Measurements from ENCODE around the gene CTAG2.

DNA sequence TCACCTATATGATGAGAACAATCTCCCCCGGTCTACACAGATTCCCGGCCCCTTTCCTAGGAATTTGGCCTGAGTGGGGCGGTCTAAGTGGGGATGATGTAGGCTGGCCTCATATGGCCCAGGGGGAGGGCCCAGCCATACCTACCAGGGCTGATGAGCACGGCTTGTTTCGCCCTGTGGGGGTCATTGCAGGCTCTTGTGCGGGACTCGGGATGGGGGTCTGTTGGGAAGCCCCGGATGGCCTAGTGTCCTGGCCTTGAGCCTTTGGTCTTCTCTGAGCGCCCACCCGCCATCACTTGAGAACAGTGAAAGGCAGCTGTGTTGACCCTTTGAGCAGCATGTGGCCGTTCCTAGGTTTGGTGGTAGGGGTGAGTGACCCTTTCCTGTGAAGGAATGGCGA lies 4.8 kb upstream of the CTAG2 start:
- TF ChIP-seq, protein P1, sequence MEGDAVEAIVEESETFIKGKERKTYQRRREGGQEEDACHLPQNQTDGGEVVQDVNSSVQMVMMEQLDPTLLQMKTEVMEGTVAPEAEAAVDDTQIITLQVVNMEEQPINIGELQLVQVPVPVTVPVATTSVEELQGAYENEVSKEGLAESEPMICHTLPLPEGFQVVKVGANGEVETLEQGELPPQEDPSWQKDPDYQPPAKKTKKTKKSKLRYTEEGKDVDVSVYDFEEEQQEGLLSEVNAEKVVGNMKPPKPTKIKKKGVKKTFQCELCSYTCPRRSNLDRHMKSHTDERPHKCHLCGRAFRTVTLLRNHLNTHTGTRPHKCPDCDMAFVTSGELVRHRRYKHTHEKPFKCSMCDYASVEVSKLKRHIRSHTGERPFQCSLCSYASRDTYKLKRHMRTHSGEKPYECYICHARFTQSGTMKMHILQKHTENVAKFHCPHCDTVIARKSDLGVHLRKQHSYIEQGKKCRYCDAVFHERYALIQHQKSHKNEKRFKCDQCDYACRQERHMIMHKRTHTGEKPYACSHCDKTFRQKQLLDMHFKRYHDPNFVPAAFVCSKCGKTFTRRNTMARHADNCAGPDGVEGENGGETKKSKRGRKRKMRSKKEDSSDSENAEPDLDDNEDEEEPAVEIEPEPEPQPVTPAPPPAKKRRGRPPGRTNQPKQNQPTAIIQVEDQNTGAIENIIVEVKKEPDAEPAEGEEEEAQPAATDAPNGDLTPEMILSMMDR (IDR thresholded peaks at IDR 0.05 in 8 of 11, conservative IDR thresholded peaks at IDR 0.05 in 3 of 11), result no peak
- TF ChIP-seq POLR2A (IDR thresholded peaks at IDR 0.05) (no peak), POLR2AphosphoS5 (IDR thresholded peaks at IDR 0.05) (no peak)

Data from spleen (tissue), 7 donors.